Measurements from ENCODE around the gene HS3ST5. TPM values are rescaled to one million over a fixed set of nuclear protein-coding genes. Genes with fewer than 3 reads are reported as not detected.
"Not testable (repeated sequence)": the region's sequence is repeated elsewhere in the genome, so short reads cannot be mapped to it uniquely, and the experiment has no call there.

HS3ST5 gene
- total RNA-seq, 1 experiment from 2014 or later = not detected

DNA sequence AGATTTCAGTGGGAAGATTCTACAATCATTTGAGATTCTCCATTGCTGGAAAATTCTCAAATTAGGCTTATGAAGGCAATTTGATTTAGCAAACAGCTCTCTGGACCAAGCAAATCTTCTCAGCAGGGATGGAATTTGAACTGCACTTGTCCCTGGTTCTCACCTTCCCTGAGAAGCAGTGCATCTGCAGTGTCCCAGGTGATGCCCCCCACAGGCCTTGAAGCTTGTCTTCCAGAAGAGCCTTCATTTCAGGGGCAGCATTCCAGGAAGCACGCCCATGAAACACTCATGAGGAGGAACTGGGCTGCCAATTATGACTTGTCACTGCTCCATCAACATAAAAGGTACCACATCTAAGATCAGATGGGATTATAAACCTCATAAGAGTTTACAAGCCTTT, 289.0 kb downstream of the HS3ST5 start:
- no peak for DNase-seq (ENCODE audit: low spot score)

GRCh38 chr6:114052141-114052540, 290.7 kb downstream of the HS3ST5 start:
- no peak for DNase-seq (ENCODE audit: low spot score)

- no peak for DNase-seq (ENCODE audit: low spot score)
These were observed 291.8 kb downstream of the HS3ST5 start for GRCh38 chr6:114051031-114051430.

GRCh38 chr6:114049367-114049966, 293.4 kb downstream of the HS3ST5 start:
- peak; percentile 48 for DNase-seq (ENCODE audit: low spot score)

DNA sequence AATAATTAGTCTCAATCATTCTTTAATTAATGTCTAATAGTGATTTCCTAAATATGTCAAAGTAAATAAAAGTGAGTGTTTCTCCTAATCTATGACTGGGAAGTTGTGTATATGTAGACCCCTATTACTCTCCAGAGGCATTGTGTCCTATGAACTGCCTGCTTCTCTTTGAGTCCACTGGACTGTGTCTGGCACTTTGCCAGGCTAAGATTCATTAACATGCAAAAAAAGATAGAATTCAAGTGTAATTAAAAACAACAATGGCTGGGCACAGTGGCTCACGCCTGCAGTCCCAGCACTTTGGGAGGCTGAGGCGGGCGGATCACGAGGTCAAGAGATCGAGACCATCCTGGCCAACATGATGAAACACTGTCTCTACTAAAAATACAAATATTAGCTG, 298.3 kb downstream of the HS3ST5 start:
- DNase-seq (ENCODE audit: low spot score) = not testable (repeated sequence)

GRCh38 chr6:114042267-114043016, 300.4 kb downstream of the HS3ST5 start:
- no peak for DNase-seq (ENCODE audit: low spot score)

GRCh38 chr6:114040871-114041270, 302.0 kb downstream of the HS3ST5 start:
- DNase-seq (ENCODE audit: low spot score) = no peak

- no peak for DNase-seq (ENCODE audit: low spot score)
These were observed 303.0 kb downstream of the HS3ST5 start for GRCh38 chr6:114039841-114040240.

DNA sequence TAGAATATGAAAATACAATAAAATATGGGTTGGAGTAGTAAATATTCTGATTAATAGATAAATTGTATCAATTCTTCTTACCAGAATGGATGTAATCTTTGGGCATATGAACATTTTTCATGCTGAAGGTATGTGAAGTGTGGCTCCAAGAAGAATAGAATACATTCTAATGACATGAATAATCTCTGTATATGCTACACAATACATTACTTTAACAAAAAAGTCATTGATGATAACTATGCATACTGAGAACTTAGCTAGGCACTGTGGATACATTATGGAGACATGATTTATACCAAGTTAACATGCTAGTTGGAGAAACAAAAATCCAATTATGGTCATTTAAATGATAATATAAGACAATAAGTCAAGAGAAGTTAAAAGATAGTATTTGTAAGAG, 309.2 kb downstream of the HS3ST5 start:
- DNase-seq (ENCODE audit: low spot score) = no peak

- no peak for DNase-seq (ENCODE audit: low spot score)
These were observed 310.1 kb downstream of the HS3ST5 start for GRCh38 chr6:114032721-114033120.

GRCh38 chr6:114030767-114031166, 312.1 kb downstream of the HS3ST5 start:
- DNase-seq (ENCODE audit: low spot score) = no peak

GRCh38 chr6:114024746-114025145, 318.1 kb downstream of the HS3ST5 start:
- no peak for DNase-seq (ENCODE audit: low spot score)

- no peak for DNase-seq (ENCODE audit: low spot score)
These were observed 322.6 kb downstream of the HS3ST5 start for GRCh38 chr6:114020196-114020595.

- DNase-seq (ENCODE audit: low spot score) = peak; percentile 91
These were observed 325.7 kb downstream of the HS3ST5 start for GRCh38 chr6:114017146-114017545.

GRCh38 chr6:114014106-114014505, 328.7 kb downstream of the HS3ST5 start:
- DNase-seq (ENCODE audit: low spot score) = not testable (repeated sequence)

DNA sequence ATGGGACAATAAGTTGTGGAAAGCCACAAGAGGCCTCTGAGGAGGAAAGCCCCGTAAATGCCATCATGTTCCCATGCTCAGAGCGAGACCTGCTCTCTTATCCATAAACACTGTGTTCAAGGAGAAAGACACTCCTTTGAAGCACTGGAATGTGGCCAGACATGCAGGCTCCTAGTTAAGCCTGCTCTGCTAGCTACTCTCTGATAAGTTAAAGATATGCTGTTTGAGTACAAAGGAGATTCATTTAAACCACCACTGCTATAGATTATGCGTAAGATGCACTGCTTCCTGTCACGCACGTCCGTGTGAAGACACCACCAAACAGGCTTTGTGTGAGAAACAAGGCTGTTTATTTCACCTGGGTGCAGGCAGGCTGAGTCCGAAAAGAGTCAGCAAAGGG, 331.3 kb downstream of the HS3ST5 start:
- not testable (repeated sequence) for DNase-seq (ENCODE audit: low spot score)

DNA sequence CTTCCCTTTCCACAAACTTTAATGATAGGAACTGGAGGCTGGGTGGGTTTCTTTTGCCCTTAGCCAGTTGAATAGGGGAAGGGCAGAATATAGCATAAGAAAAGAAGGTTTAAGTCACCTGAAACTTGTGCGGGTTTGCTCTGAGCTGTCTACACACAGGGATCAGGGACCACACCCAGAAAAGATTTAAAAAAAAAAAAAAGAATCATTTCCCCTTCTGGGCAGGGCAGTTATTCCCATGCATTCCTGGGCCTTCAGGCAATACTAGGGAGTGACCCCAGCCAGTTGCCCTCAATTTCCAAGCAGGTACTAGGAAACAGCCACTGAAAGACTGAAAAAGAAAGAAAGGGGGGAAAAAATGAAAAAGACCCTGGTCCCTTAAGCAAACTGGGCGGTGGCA, 332.3 kb downstream of the HS3ST5 start:
- no peak for DNase-seq (ENCODE audit: low spot score)

- DNase-seq (ENCODE audit: low spot score) = no peak
These were observed 333.6 kb downstream of the HS3ST5 start for GRCh38 chr6:114009192-114009591.

DNA sequence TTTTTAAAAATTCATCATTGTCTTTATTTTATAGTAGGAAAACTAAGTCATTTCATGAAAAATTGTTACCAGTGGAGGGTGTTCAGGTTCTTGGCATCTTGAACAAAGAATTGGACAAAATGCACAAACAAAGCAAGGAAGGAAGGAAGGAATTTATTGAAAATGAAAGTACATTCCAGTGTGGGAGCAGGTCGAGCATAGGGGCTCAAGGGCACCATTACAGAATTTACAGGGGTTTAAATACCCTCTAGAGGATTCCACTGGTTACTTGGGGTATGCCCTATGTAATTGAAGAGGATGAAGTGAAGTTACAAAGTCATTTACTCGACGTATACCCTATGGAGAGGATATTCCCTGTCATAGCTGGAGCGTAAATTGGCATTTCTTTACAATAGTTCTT, 334.5 kb downstream of the HS3ST5 start:
- no peak for DNase-seq (ENCODE audit: low spot score)

DNA sequence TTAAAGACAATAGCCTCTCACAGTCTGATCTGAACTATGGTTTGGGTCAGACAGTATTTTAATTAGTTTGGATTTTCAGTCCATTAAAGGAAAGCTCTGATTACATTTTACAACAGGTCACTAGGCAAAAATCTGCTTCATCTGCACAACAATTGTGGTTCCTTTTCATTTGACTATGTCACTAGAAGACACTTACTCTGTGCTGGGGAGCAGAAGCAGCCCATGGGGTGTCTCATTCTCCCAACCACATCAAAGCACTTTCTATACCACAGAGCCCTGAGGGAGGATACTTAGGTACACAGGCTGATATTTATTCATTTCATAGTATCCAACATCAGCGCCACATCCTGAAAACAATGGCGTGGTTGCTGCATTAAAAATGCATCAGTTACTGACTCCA, 335.3 kb downstream of the HS3ST5 start:
- DNase-seq (ENCODE audit: low spot score) = peak; percentile 60
